LoVo (cell line): ENCODE results near the gene RUNX1.

Experiments
- DNase-seq: peaks from one replicate; pipeline ENCODE4 v3.0.0-alpha.2; 2016; ENCODE audit warnings: low spot score

Gene RUNX1

GRCh38 chr21:35059742-35060141 is 10.6 kb upstream of the RUNX1 start:
- DNase-seq, result no peak

GRCh38 chr21:35058058-35058457 is 9.0 kb upstream of the RUNX1 start:
- DNase-seq, result no peak

- no peak for DNase-seq
Measured at GRCh38 chr21:35057428-35057827, 8.3 kb upstream of the RUNX1 start.

GRCh38 chr21:35053356-35054096 is 4.4 kb upstream of the RUNX1 start:
- DNase-seq, result no peak

GRCh38 chr21:35052801-35053200 is 3.7 kb upstream of the RUNX1 start:
- DNase-seq, result no peak

- DNase-seq, result peak; percentile 89
Measured at GRCh38 chr21:35051287-35051818, 2.3 kb upstream of the RUNX1 start.

- no peak for DNase-seq
Measured at GRCh38 chr21:35050348-35051286, 1.5 kb upstream of the RUNX1 start.

- no peak for DNase-seq
Measured at GRCh38 chr21:35048183-35048601, 910 bp downstream of the RUNX1 start.

GRCh38 chr21:35046880-35047229 is 2.2 kb downstream of the RUNX1 start:
- DNase-seq, result no peak

- no peak for DNase-seq
Measured at GRCh38 chr21:35046263-35046624, 2.9 kb downstream of the RUNX1 start.

- no peak for DNase-seq
Measured at GRCh38 chr21:35045542-35046262, 3.4 kb downstream of the RUNX1 start.

- no peak for DNase-seq
Measured at GRCh38 chr21:35044770-35045541, 4.1 kb downstream of the RUNX1 start.

GRCh38 chr21:35044128-35044527 is 5.0 kb downstream of the RUNX1 start:
- no peak for DNase-seq

GRCh38 chr21:35043549-35043948 is 5.6 kb downstream of the RUNX1 start:
- no peak for DNase-seq

GRCh38 chr21:35042836-35043235 is 6.3 kb downstream of the RUNX1 start:
- no peak for DNase-seq

GRCh38 chr21:35041881-35042280 is 7.2 kb downstream of the RUNX1 start:
- DNase-seq, result no peak

- no peak for DNase-seq
Measured at GRCh38 chr21:35041122-35041521, 8.0 kb downstream of the RUNX1 start.

GRCh38 chr21:35039595-35040289 is 9.4 kb downstream of the RUNX1 start:
- DNase-seq, result no peak

- no peak for DNase-seq
Measured at GRCh38 chr21:35038772-35039319, 10.3 kb downstream of the RUNX1 start.

GRCh38 chr21:35037384-35037765 is 11.7 kb downstream of the RUNX1 start:
- no peak for DNase-seq
